Caco-2 (cell line): ENCODE measurements around the gene TSC22D3. TPM values are rescaled to one million over a fixed set of nuclear protein-coding genes. Genes with fewer than 3 reads are reported as not detected.
"Not testable (repeated sequence)": the region's sequence is repeated elsewhere in the genome, so short reads cannot be mapped to it uniquely, and the experiment has no call there.

ENCODE experiments used
- BruUV-seq: library from RNA; stranded (reverse); fragments of 400-500 nt; replicated peaks from 2 replicates; lab custom pipeline; 2021; lab: Mats Ljungman, UMichigan
- CTCF ChIA-PET: fragments of 300-600 bp; sonication (Branson Sonifier 250); formaldehyde crosslinking; loops from one replicate; lab custom pipeline; 2022; ENCODE audit warnings: antibody characterized with exemption; lab: Charles Lee
- POLR2A ChIA-PET: fragments of 300-600 bp; sonication (Branson Sonifier 250); formaldehyde crosslinking; loops from one replicate; lab custom pipeline; 2022; ENCODE audit warnings: antibody characterized with exemption; lab: Charles Lee
- DNase-seq, 2 experiments: peaks; one replicate each; pipeline versions ENCODE4 v3.0.0 to v3.0.0-alpha.2; 2020 to 2022
- H3K27me3 ChIP-seq: replicated peaks from 2 replicates; pipeline ENCODE4 v1.6.0; 2011; ENCODE audit warnings: low read length; ENCODE audit not compliant: control insufficient read depth, insufficient read depth
- H3K36me3 ChIP-seq: 2 replicates; pipeline ENCODE4 v1.5.1; 2011; ENCODE audit warnings: low read length; ENCODE audit not compliant: control insufficient read depth, insufficient read depth
- H3K4me1 ChIP-seq: fragments of 250-450 bp; sonication (Bioruptor Pico); 2 replicates; pipeline ENCODE4 v1.5.1; 2020; ENCODE audit warnings: mild to moderate bottlenecking
- H3K4me3 ChIP-seq: 2 replicates; pipeline ENCODE4 v1.5.1; 2011; ENCODE audit warnings: low read depth, mild to moderate bottlenecking, control low read depth, low read length
- H3K9me3 ChIP-seq: fragments of 250-450 bp; sonication (Bioruptor Pico); 2 replicates; pipeline ENCODE4 v1.5.1; 2020; ENCODE audit warnings: mild to moderate bottlenecking, moderate library complexity
- H3K27ac Mint-ChIP-seq: one replicate; pipeline ENCODE4 v1.8.0; 2022; ENCODE audit warnings: mixed read lengths; ENCODE audit not compliant: unreplicated experiment
- H3K27me3 Mint-ChIP-seq: one replicate; pipeline ENCODE4 v1.8.0; 2022; ENCODE audit warnings: mixed read lengths; ENCODE audit not compliant: insufficient read depth, unreplicated experiment
- H3K36me3 Mint-ChIP-seq: one replicate; pipeline ENCODE4 v1.8.0; 2022; ENCODE audit warnings: mild to moderate bottlenecking, mixed read lengths; ENCODE audit not compliant: insufficient read depth, unreplicated experiment
- H3K4me1 Mint-ChIP-seq: one replicate; pipeline ENCODE4 v1.8.0; 2022; ENCODE audit warnings: low read depth, mixed read lengths; ENCODE audit not compliant: unreplicated experiment
- H3K4me3 Mint-ChIP-seq: one replicate; pipeline ENCODE4 v1.8.0; 2022; ENCODE audit warnings: mild to moderate bottlenecking, moderate library complexity, mixed read lengths; ENCODE audit not compliant: unreplicated experiment
- H3K9me3 Mint-ChIP-seq: one replicate; pipeline ENCODE4 v1.8.0; 2022; ENCODE audit warnings: mixed read lengths; ENCODE audit not compliant: unreplicated experiment
- intact Hi-C: fragments of 100-400 bp; cut with micrococcal nuclease; formaldehyde crosslinking; loops from one replicate; pipeline ENCODE4 v1.10.0; 2022; ENCODE audit not compliant: unreplicated experiment
- total RNA-seq: library from RNA; stranded (reverse); gene quantifications from 2 replicates; pipeline ENCODE4 v1.2.3, GENCODE V29; 2022
- TF ChIP-seq, protein P1 (sequence below), 2 experiments: fragments of 200-600 bp in 1 of 2; IDR thresholded peaks; 1 replicate in 1 of 2; 2 replicates in 1 of 2; pipeline versions ENCODE4 v1.5.1 to v1.8.0; 2011 to 2022; ENCODE audit warnings: antibody characterized with exemption in 1 of 2, control low read depth in 1 of 2, inconsistent platforms in 1 of 2, low read depth in 1 of 2, low read length in 1 of 2, mild to moderate bottlenecking in 1 of 2, moderate library complexity in 1 of 2; ENCODE audit not compliant: insufficient read depth in 1 of 2, severe bottlenecking in 1 of 2, unreplicated experiment in 1 of 2

Gene TSC22D3
- total RNA-seq, 1 experiment from 2014 or later = 2.2 TPM

DNA sequence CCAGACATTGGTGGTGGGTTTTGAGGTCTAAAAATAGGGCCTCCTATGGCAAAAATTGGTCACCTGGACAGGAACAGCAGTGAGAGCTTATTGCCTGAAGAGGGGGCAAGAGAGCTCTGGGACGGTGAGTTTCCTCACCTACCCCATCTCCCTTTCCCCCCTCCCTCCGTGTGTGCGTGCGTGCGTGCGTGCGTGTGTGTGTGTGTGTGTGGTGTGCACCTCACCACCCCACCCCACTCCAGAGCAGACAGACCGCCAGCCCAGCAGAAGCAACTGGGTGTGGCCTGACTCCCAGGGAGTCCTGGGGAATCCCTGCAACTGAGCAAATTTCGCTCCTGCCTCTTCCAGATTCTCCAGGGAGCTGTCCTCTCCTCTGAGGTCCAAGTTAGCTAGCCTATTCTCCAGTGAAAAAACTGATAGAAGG lies 102.6 kb downstream of the TSC22D3 start:
- no TSS peak for BruUV-seq
- H3K27me3 Mint-ChIP-seq = no peaks in the 10 kb centered on the region
- Histone ChIP-seq H3K27me3 (no peaks in the 10 kb centered on the region), H3K9me3 (no peaks in the 10 kb centered on the region), H3K4me1 (0 out of 2 replicates have a peak, but pooled peaks cover 6% of the 10 kb centered on the region), H3K4me3 (no peak overlapping the region), H3K36me3 (no peaks in the 10 kb centered on the region)
- intact Hi-C loops = loop anchor here (1.0 kb wide), 1 partner anchor 45 kb away; no protein-coding TSS in a partner anchor
- TF ChIP-seq, protein P1, sequence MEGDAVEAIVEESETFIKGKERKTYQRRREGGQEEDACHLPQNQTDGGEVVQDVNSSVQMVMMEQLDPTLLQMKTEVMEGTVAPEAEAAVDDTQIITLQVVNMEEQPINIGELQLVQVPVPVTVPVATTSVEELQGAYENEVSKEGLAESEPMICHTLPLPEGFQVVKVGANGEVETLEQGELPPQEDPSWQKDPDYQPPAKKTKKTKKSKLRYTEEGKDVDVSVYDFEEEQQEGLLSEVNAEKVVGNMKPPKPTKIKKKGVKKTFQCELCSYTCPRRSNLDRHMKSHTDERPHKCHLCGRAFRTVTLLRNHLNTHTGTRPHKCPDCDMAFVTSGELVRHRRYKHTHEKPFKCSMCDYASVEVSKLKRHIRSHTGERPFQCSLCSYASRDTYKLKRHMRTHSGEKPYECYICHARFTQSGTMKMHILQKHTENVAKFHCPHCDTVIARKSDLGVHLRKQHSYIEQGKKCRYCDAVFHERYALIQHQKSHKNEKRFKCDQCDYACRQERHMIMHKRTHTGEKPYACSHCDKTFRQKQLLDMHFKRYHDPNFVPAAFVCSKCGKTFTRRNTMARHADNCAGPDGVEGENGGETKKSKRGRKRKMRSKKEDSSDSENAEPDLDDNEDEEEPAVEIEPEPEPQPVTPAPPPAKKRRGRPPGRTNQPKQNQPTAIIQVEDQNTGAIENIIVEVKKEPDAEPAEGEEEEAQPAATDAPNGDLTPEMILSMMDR (IDR thresholded peaks at IDR 0.05; ENCODE audit: insufficient read depth in 1 of 2, low read depth in 1 of 2, low read length in 1 of 2, severe bottlenecking in 1 of 2, unreplicated experiment in 1 of 2) = peak; percentile 32 to 52
- ChIA-PET CTCF (interaction anchor here (0.7 to 1.3 kb wide), 4 partner anchors 11 to 104 kb away, joined by 3 to 6 read pairs (median 4); partner anchors contain the start of gene NCBP2L), POLR2A (no interaction called here)
- peak; percentile 42 to 43 for DNase-seq
- no peak overlapping the region for H3K27ac Mint-ChIP-seq
- no peak overlapping the region for H3K4me3 Mint-ChIP-seq
- H3K9me3 Mint-ChIP-seq = no peaks in the 10 kb centered on the region
- peaks cover 4% of the 10 kb centered on the region for H3K36me3 Mint-ChIP-seq
- H3K4me1 Mint-ChIP-seq = peaks cover 8% of the 10 kb centered on the region

DNA sequence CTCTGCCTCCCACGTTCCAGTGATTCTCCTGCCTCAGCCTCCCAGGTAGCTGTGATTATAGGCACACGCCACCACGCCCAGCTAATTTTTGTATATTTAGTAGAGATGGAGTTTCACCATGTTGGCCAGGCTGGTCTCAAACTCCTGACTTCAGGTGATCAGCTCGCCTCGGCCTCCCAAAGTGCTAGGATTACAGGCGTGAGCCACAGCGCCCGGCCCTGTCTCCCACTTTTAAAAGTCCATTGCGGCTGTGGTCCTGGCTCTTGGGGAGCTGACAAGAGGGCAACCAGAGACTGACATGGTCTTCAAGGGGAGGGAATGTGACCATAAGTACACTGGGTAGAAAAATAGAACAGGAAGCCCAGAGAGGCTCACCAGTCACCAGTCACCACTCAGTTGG lies 104.3 kb downstream of the TSC22D3 start:
- DNase-seq, intact Hi-C loops, H3K4me3 Mint-ChIP-seq, H3K9me3 ChIP-seq, H3K27me3 Mint-ChIP-seq, H3K9me3 Mint-ChIP-seq, H3K27ac Mint-ChIP-seq, H3K36me3 Mint-ChIP-seq, H3K4me1 Mint-ChIP-seq, H3K4me1 ChIP-seq, H3K27me3 ChIP-seq, H3K4me3 ChIP-seq, H3K36me3 ChIP-seq, POLR2A ChIA-PET, BruUV-seq: not testable (repeated sequence)
- CTCF ChIA-PET = interaction anchor here (0.7 kb wide), 1 partner anchor 157 kb away, joined by 3 read pairs; no protein-coding TSS in a partner anchor

DNA sequence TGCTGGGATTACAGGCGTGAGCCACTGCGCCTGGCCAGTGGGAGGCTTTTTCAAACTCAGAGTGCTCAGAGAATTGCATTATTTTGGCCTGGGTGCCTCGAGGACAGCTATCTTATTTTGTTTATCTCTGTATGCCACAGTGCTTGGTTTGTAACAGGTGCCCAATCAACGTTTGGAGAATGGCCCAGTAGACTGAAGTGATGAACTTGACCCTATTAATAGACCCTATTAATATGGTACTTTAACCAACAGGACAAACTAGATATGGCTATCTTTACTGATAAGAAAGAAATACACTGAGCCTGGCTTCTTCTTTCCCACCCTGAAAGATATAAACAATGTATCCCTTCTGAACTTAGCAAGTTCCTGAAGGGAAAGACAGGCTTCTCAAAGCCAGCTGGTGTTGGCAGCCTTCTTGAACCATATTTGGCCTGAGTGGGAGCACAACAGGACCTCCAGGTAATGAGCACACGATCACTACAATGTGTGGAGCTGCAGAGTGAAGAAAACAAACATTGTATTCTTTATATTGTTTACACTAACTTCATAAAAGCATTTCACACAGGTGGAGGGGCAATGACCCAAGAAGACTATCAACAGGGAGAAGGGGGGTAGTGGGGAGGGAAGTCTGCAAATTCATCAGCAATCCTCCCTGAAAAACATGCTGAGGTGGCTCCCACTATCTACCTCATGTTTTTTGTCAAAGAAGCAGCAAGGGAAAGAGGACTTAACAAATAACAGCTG lies 105.5 kb downstream of the TSC22D3 start:
- Mint-ChIP-seq H3K27me3 (no peaks in the 10 kb centered on the region), H3K36me3 (peaks cover under 1% of the 10 kb centered on the region), H3K27ac (no peak overlapping the region), H3K4me3 (no peak overlapping the region), H3K4me1 (peaks cover 5% of the 10 kb centered on the region), H3K9me3 (no peaks in the 10 kb centered on the region)
- ChIA-PET CTCF (no interaction called here), POLR2A (no interaction called here)
- Histone ChIP-seq H3K9me3 (no peaks in the 10 kb centered on the region), H3K27me3 (no peaks in the 10 kb centered on the region), H3K4me3 (no peak overlapping the region), H3K36me3 (no peaks in the 10 kb centered on the region), H3K4me1 (no peaks in the 10 kb centered on the region)
- intact Hi-C loops = no loop called here
- TF ChIP-seq, protein P1 (IDR thresholded peaks at IDR 0.05; ENCODE audit: insufficient read depth in 1 of 2, low read depth in 1 of 2, low read length in 1 of 2, severe bottlenecking in 1 of 2, unreplicated experiment in 1 of 2) = no peak
- no TSS peak for BruUV-seq
- DNase-seq = no peak
